ENCODE measurements around the gene CCDC181. TPM values are rescaled to one million over a fixed set of nuclear protein-coding genes. Genes with fewer than 3 reads are reported as not detected.

CCDC181 gene
- total RNA-seq (2022; extraction: Qiagen RNA extraction): 0.10 to 0.22 TPM (median 0.11 TPM) in 5 replicates

DNA sequence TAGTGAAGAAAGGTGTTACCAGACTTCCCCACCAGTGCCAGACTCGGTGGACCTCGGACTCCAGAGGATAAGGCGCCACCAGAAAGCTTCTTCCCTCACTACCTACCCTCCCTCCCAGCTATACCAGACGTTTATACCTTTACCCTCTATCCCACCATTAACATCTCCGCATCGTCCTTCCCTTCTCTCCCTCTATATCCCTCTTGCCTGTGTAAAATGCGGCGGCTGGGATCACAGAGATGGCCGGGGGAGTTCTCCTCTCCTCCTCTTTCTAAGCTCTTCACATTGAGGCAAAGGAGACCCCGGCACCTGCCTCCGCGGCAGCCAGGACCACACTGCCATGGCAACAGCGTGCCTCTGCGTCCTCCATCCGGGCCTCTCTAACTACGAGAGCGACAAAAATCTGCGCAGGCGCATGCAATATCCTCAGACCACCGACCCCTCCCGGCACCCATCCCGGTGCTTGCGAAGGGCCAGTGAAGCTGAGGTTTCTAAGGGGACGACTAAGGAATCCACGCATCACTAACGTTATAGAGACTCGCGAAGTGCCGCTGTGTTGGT, at the start of gene CCDC181:
Gene CCDC181, minus strand, starts transcription at position 394 of the 561 bp plus-strand sequence. CDS start 2,547 bp downstream, outside the sequence.

DNA sequence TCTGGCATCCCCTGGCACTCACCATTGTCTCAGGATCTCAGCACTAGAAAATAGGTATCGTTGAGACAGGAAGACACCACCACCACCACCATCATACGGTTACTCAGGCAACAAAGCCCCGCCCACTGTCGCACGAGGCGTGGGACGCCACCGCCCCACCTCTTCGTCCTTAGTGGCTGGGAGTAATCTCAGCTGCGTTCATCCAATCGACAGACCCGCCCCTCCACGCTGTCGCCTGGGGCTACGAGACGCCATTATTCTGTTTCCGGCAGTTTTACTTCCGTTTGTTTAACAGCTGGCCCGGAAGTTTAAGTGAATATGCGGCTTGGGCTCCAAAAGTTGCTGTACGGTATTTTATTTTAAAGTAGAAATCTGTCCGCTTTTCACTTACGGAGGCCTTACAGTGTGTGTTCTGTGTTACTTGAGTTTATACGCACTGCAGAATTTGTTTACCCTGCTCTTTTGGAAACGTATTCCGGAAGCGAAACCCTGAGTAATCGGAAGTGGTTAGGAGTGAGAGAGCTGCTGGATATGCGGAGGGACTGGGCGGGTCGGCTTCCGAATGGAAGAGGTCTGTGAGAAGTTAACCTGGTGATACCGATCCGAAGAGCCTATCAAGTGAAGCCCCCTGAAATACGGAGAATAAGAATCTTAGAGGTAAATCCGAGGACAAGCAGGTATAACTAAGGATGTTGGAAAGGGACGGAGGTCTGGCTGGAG, 59.4 kb downstream of the CCDC181 start, which contains the start of the genes BLZF1 and NME7:
Gene BLZF1, plus strand, starts transcription at position 510 of the 720 bp plus-strand sequence. CDS start 1,328 bp downstream, outside the sequence.
Gene NME7, minus strand, starts transcription at position 112 of the 720 bp plus-strand sequence. Its CDS starts 87 bp downstream, at position 25.

Other genes starting within 250 kb of the CCDC181 start
- gene NME7, start 59.7 kb downstream of the CCDC181 start, total RNA-seq (2022; extraction: Qiagen RNA extraction): 18.8 to 33.9 TPM (median 19.7 TPM) in 5 replicates
- 12.5 to 19.3 TPM (median 13.4 TPM) in 5 replicates for gene BLZF1, start 59.3 kb downstream of the CCDC181 start, total RNA-seq (2022; extraction: Qiagen RNA extraction)
- 31.7 to 39.7 TPM (median 33.7 TPM) in 5 replicates for gene SLC19A2, start 58.5 kb upstream of the CCDC181 start, total RNA-seq (2022; extraction: Qiagen RNA extraction)
- 0.06 to 0.45 TPM (median 0.16 TPM) in 5 replicates for gene F5, start 159.0 kb upstream of the CCDC181 start, total RNA-seq (2022; extraction: Qiagen RNA extraction)
- gene SELP, start 202.7 kb upstream of the CCDC181 start, total RNA-seq (2022; extraction: Qiagen RNA extraction): not detected in 5 replicates